HG02571 (cell line): ENCODE measurements around the gene MYLK.
"Not testable (repeated sequence)": the region's sequence is repeated elsewhere in the genome, so short reads cannot be mapped to it uniquely, and the experiment has no call there.

ENCODE experiments used
- ATAC-seq: cut with Tn5 transposase; IDR thresholded peaks from one replicate; pipeline ENCODE4 v1.9.1; 2021; ENCODE audit warnings: mild to moderate bottlenecking, moderate library complexity; ENCODE audit not compliant: unreplicated experiment

MYLK gene

DNA sequence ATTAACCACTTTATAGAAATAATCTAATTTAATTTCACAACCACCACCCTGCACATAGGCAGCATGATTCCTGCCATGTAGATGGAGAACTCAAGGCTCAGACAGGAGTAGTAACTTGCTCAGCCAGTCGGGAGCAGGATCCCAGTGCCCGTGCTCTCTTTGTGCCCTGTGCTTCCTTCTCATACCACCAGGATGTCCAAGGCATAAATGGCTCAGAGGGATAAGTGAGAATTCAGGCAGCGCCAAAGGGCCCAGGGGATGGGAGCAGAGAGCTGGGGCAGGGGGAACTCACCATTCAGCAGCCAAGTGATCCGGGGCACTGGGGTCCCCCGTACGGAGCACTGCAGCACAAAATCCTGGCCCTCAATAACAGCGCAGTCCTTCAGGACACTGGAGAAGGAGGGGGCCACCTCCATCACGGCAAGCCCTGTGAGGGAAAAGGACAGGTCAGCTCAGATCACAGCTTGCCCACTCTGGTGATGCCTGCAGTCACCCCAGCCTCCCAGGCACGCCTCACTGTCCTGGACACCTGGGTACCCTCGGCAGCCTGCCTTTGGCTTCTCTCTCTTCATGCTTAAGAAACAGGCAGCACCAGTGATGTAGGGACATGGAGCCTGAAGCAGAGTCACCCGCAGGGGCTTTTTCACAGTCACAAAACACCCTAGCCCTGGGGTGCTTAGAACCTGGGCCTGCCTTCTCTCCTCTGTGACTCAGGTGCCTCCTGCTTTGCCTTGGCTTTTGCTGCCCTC, 158.3 kb downstream of the MYLK start:
- ATAC-seq = no peak

- ATAC-seq = no peak
Observed at GRCh38 chr3:123724306-123724705, 159.8 kb downstream of the MYLK start.

DNA sequence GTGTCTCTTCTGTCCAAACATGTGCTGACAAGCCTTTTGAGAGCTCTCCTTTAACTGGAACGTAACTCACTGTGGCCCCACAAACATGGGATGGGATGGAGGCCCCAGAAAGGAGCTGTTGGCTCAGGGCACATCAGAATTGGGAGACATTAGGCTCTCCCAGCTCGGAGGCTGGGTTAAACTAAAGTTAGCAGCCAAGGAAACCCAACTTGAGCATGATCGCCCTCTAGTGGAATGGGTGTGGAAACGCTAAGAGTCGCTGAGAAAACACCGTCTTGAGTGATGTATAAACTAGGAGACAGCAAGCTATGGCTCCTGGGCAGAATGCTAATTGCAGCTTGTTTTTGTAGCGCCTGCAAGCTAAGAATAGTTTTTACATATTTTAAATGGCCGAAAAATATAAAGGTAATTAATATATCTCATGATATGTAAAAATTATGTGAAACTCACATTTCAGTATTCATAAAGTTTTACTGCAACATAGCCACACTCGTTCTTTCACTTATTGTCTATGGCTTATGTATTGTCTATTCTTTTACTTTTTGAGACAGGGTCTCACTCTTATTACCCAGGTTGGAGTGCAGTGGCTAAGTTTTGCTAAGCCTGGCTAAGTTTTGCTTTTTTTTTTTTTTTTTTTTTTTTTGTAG, 160.5 kb downstream of the MYLK start:
- no peak for ATAC-seq

- ATAC-seq = no peak
Observed at GRCh38 chr3:123723070-123723469, 161.1 kb downstream of the MYLK start.

- ATAC-seq = no peak
Observed at GRCh38 chr3:123722456-123722855, 161.7 kb downstream of the MYLK start.

GRCh38 chr3:123722021-123722420, 162.1 kb downstream of the MYLK start:
- no peak for ATAC-seq

DNA sequence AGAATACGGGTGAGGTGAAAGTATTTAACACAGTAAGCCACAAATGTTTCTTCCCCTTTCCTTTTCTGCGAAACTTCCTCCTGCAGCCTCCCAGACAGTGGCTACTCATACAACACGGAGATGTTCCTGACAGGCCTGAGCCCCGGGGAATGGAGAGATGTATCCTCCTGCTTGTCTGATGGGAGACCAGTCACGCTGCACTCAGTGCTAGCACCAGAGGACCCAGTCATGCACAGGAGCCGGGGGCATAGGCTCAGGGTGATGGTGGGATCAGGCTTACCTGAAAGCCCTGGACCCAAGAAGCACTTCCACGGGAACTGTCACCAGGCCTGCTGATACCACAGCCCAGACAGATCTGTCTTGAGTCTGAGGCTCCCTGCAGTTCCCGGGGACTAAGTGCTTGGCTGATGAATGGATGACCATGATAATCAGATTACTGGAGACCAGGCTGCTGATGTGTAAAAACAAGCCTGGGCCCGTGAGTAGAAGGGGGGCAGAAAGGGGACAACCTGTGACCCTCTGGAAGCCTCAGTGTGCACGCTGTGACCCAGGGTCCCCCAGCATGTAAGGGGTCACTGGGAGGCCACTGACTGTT, 162.9 kb downstream of the MYLK start:
- ATAC-seq = not testable (repeated sequence)

- no peak for ATAC-seq
Observed at GRCh38 chr3:123720638-123721037, 163.5 kb downstream of the MYLK start.

- no peak for ATAC-seq
Observed at GRCh38 chr3:123719862-123720453, 164.2 kb downstream of the MYLK start.

DNA sequence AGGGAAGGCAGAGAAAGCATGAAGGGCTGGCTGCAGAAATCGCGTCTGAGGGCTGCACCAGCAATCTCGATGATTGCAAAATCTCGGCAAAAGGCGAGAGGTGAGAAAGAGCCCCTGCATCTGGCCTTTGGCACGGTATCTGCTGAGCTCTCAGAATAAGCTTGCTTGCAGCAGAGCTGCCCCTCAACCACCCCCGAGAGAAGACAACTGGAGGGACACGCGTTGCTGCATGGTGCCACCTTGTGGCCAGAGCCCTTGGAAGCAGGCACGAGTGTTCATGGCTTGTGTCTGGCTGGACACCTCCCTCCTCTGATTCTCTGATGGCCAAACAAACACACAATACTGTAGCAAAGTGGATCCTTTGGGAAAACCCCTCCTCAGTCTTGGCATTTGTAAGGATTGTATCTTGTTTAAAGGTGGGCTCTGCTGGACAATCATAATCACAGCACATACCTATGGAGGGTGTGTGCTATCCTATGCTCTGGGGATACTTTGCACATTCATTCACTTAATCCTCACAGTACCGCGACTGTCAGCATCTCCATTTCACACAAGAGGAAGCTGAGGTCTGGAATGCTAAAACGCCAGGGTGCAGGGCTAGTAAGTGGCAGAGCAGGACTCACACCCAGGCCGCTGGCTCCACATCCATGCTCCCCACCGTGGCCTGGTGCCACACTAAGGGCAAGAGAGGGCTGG, 164.9 kb downstream of the MYLK start:
- ATAC-seq = not testable (repeated sequence)

GRCh38 chr3:123718108-123718507, 166.0 kb downstream of the MYLK start:
- ATAC-seq = no peak

DNA sequence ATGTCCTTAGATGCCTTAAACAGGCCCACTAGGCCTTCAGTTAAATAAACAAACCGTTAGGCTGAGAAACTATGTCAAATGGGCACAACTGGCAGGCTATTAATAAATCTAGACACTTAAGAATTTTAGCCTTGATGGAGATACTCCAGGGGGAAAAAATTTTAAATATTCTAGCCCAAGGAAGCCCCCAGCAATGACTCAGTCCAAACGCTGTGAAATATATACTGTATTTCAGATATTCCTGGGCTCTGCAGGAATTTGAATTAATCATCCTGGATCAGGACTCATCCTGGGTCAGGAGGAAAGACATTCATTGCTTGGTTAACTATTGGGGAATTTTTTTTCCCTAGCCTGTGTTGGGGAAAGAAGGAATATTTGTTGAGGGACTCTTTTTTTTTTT, 166.7 kb downstream of the MYLK start:
- not testable (repeated sequence) for ATAC-seq

DNA sequence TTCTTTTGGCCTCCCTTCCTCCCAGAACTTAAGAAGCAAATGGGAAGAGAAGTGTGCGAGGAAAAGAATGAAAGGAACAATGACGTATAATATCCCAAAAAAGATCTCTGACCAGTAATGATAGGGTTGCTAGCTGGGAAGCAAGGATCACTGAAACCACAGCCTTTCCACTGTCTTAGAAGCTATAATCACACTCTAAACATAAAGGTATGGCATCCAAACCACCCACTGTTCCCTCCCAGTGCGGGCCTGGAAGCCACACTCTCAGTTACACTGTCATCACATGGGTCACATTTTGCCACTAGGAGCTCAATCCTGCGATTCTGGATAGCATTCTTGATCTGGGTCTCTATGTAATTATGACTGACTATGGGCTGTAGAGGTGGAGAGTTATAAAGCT, 167.7 kb downstream of the MYLK start:
- ATAC-seq = no peak

DNA sequence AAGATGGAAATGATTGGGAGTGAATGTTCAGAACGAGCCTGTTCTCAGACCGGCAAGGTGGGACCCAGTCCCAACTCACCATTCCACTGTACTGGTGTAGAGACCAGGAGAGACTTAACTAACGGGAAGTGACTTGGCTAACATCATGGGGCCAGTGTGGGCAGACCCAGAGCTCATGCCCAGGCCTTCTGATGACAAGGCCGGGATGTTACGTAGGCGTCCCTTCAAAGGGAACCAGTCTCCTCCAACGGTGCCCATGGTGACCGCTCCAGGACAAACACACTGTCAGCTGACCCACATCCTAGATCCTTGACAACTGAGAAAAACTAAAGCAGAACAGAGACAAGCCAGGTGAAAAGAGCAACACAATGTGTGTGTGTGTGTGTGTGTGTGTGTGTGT, 170.9 kb downstream of the MYLK start:
- ATAC-seq = no peak

GRCh38 chr3:123712077-123712860, 171.9 kb downstream of the MYLK start:
- no peak for ATAC-seq

GRCh38 chr3:123711356-123711755, 172.8 kb downstream of the MYLK start:
- no peak for ATAC-seq

DNA sequence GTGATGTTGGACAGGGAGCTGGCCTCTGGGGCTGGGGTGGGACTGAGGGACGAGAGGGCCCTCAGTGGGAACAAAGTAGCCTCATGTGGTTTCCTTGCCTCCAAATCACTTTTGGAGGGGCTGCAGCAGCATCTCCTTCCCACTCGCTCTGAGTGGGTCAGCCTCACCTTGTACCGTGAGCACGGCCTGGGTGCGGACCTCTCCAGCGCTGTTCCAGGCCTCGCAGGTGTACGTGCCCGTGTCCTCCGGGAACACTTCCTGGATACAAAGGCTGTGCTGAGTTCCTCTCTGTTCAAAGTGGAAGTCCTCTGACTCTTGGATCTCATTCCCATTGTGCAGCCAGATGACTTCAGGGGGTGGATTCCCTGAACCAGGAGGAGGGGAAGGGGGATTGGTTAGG, 175.6 kb downstream of the MYLK start:
- ATAC-seq = no peak

DNA sequence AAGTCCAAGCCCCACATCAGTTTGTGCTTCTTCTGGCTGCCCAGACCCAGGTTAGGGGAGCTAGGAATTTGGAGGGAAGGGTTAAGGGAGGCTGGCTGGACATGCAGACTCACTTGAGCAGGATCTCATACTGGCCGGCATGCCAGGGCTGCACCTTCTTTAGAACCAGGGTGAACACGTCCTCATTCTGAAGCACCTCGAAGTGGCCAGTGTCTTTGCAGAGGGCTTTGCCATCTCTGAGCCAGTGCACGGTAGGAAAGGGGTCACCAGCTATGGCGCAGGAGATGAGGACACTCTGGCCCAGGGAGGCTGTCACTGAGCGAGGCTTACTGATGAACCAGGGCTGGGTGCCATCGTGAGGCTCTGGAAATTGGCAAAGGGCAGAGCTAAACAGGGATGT, 176.5 kb downstream of the MYLK start:
- not testable (repeated sequence) for ATAC-seq

GRCh38 chr3:123706871-123707270, 177.3 kb downstream of the MYLK start:
- no peak for ATAC-seq

DNA sequence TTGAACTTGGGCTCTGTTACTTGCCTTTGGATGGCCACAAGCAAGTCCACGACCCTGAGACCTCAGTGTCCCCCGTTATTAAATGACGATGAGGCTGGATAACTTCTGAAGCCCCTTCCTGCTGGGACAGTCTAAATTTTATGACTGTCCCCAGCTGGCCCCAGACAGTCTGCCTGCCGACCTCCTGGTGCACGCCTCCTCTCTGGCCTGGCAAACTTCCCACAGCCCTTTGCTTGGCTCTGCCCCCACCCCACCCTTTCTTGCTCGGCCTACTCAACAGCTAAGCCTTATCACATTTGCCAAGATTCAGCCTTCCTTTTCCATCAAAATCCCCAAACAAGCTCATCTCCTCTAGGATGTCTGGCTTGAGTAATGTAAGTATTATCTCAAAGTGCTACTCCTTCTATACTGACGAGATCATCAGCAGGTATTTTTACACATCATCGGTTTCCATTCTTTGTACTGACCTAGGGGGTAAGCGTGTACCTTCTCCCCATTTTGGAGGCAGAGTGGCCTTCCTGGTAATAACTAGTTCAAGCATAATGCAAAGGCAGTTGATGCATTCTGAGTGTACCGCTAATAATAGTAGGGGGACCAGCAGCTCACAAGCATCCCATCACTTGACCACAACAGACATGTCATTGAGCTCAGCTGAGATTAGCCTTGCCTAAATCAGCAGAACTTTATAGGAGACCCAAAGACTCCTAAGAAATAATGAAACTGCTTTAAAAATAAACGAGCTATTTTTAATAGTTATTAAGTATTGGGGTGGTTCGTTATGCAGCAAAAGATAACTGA, 178.4 kb downstream of the MYLK start:
- no peak for ATAC-seq
